CD4-positive, alpha-beta memory T cell (primary cell): ENCODE measurements around the gene NTN1. TPM values are rescaled to one million over a fixed set of nuclear protein-coding genes. Genes with fewer than 3 reads are reported as not detected.
A peak's percentile ranks its signal among the peaks of the same experiment; 100 is the strongest.

Source experiments
- CTCF ChIA-PET: fragments of 350-600 bp; sonication (Branson Sonifier 250); formaldehyde crosslinking; loops from one replicate; lab custom pipeline; 2021; ENCODE audit warnings: inconsistent platforms; ENCODE audit not compliant: partially characterized antibody; lab: Charles Lee
- POLR2A ChIA-PET: fragments of 350-600 bp; sonication (Branson Sonifier 250); formaldehyde crosslinking; loops from one replicate; lab custom pipeline; 2021; ENCODE audit not compliant: partially characterized antibody; lab: Charles Lee
- DNase-seq, 5 donors: peaks; one replicate each; pipeline versions ENCODE4 v3.0.0 to v3.0.0-alpha.2; 2020 to 2022; ENCODE audit warnings: mixed read lengths in 1 of 5
- H3K27ac ChIP-seq: one replicate; pipeline ENCODE4 v1.7.0; 2013; ENCODE audit warnings: low read depth, low read length
- H3K27me3 ChIP-seq: 2 replicates; pipeline ENCODE4 v1.7.0; 2013; ENCODE audit warnings: mild to moderate bottlenecking, low read length, moderate library complexity; ENCODE audit not compliant: insufficient read depth
- H3K36me3 ChIP-seq: 2 replicates; pipeline ENCODE4 v1.7.0; 2013; ENCODE audit warnings: mild to moderate bottlenecking, low read length, moderate library complexity; ENCODE audit not compliant: insufficient read depth
- H3K4me1 ChIP-seq: 2 replicates; pipeline ENCODE4 v1.7.0; 2013; ENCODE audit warnings: mild to moderate bottlenecking, low read length, moderate library complexity; ENCODE audit not compliant: insufficient read depth
- H3K4me3 ChIP-seq, 2 donors: one replicate each; pipeline ENCODE4 v1.7.0; 2013; ENCODE audit warnings: low read length in 2 of 2, mild to moderate bottlenecking in 1 of 2
- H3K9me3 ChIP-seq, 2 donors: one replicate each; pipeline ENCODE4 v1.7.0; 2013; ENCODE audit warnings: low read length in 2 of 2, control low read depth in 1 of 2; ENCODE audit not compliant: control insufficient read depth in 1 of 2
- H3K27ac Mint-ChIP-seq, 7 donors: one replicate each; pipeline ENCODE4 v1.8.0; 2020 to 2021; ENCODE audit warnings: mixed read lengths in 7 of 7, mild to moderate bottlenecking in 6 of 7, inconsistent platforms in 3 of 7, moderate library complexity in 3 of 7
- H3K27me3 Mint-ChIP-seq, 2 donors: one replicate each; pipeline ENCODE4 v1.8.0; 2020 to 2021; ENCODE audit warnings: mixed read lengths in 2 of 2
- H3K36me3 Mint-ChIP-seq, 2 donors: one replicate each; pipeline ENCODE4 v1.8.0; 2020 to 2021; ENCODE audit warnings: mixed read lengths in 2 of 2, inconsistent platforms in 1 of 2, mild to moderate bottlenecking in 1 of 2
- H3K4me1 Mint-ChIP-seq, 4 donors: one replicate each; pipeline ENCODE4 v1.8.0; 2020 to 2021; ENCODE audit warnings: mixed read lengths in 4 of 4, mild to moderate bottlenecking in 1 of 4
- H3K4me3 Mint-ChIP-seq, 8 donors: one replicate each; pipeline ENCODE4 v1.8.0; 2020 to 2021; ENCODE audit warnings: mixed read lengths in 8 of 8, mild to moderate bottlenecking in 7 of 8, moderate library complexity in 6 of 8, inconsistent platforms in 3 of 8
- H3K9me3 Mint-ChIP-seq, 8 donors: one replicate each; pipeline ENCODE4 v1.8.0; 2020 to 2021; ENCODE audit warnings: mixed read lengths in 8 of 8, mild to moderate bottlenecking in 5 of 8, inconsistent platforms in 3 of 8, moderate library complexity in 1 of 8
- intact Hi-C: fragments of 100-400 bp; cut with micrococcal nuclease; formaldehyde crosslinking; loops from one replicate; pipeline ENCODE4 v1.15.1; 2023
- polyA plus RNA-seq, 2 donors: library from polyadenylated mRNA; unstranded; fragments of 300-500 nt; fragmentation: Illumina TruSeq; gene quantifications; one replicate each; pipeline ENCODE4 v1.2.3, GENCODE V29; 2021
- total RNA-seq, 2 experiments: library from RNA; stranded (reverse); gene quantifications; one replicate each; pipeline ENCODE4 v1.2.3, GENCODE V29; 2021

The NTN1 gene
- total and polyA plus RNA-seq, 4 experiments from 2014 or later: 0.02 TPM; not detected in 3

- Mint-ChIP-seq H3K27ac (no peak overlapping the region), H3K36me3 (no peaks in the 10 kb centered on the region), H3K9me3 (peaks cover 0 to 1% (median 0%) of the 10 kb centered on the region in 8 donors), H3K4me1 (peaks cover 0 to 4% (median 0%) of the 10 kb centered on the region in 4 donors), H3K27me3 (peaks cover 0 to 2% of the 10 kb centered on the region in 2 donors), H3K4me3 (no peak overlapping the region)
- DNase-seq: no peak
- no peaks in the 10 kb centered on the region for H3K9me3 ChIP-seq
- H3K36me3 ChIP-seq: no peaks in the 10 kb centered on the region
- POLR2A ChIA-PET: no interaction called here
- CTCF ChIA-PET: no interaction called here
- intact Hi-C loops: no loop called here
- H3K27me3 ChIP-seq: no peaks in the 10 kb centered on the region
- no peak overlapping the region for H3K4me3 ChIP-seq
- no peak overlapping the region for H3K27ac ChIP-seq
- peaks cover 17% of the 10 kb centered on the region for H3K4me1 ChIP-seq
Measured at GRCh38 chr17:9230861-9231260, 209.6 kb downstream of the NTN1 start.

GRCh38 chr17:9231449-9232154 is 210.3 kb downstream of the NTN1 start:
- H3K4me1 Mint-ChIP-seq: peaks cover 0 to under 1% (median 0%) of the 10 kb centered on the region in 4 donors
- H3K4me3 Mint-ChIP-seq: no peak overlapping the region
- no peaks in the 10 kb centered on the region for H3K9me3 ChIP-seq
- H3K36me3 Mint-ChIP-seq: no peaks in the 10 kb centered on the region
- no peaks in the 10 kb centered on the region for H3K27me3 ChIP-seq
- POLR2A ChIA-PET: no interaction called here
- no peak overlapping the region for H3K27ac ChIP-seq
- peaks cover 0 to 2% of the 10 kb centered on the region in 2 donors for H3K27me3 Mint-ChIP-seq
- H3K36me3 ChIP-seq: no peaks in the 10 kb centered on the region
- H3K4me1 ChIP-seq: peaks cover 9% of the 10 kb centered on the region
- no peak overlapping the region for H3K4me3 ChIP-seq
- intact Hi-C loops: no loop called here
- H3K9me3 Mint-ChIP-seq: peaks cover 0 to 1% (median 0%) of the 10 kb centered on the region in 8 donors
- no peak for DNase-seq
- H3K27ac Mint-ChIP-seq: peak overlapping the region in 1 of 7 donors; percentile 10
- CTCF ChIA-PET: no interaction called here

- H3K4me1 Mint-ChIP-seq: no peaks in the 10 kb centered on the region
- H3K4me3 Mint-ChIP-seq: no peak overlapping the region
- Histone ChIP-seq H3K9me3 (no peaks in the 10 kb centered on the region), H3K27ac (no peak overlapping the region), H3K36me3 (no peaks in the 10 kb centered on the region), H3K27me3 (no peaks in the 10 kb centered on the region), H3K4me1 (peaks cover 4% of the 10 kb centered on the region), H3K4me3 (no peak overlapping the region)
- no peak for DNase-seq
- H3K9me3 Mint-ChIP-seq: peaks cover 0 to 1% (median 0%) of the 10 kb centered on the region in 8 donors
- ChIA-PET POLR2A (no interaction called here), CTCF (no interaction called here)
- no peaks in the 10 kb centered on the region for H3K36me3 Mint-ChIP-seq
- H3K27me3 Mint-ChIP-seq: peaks cover 0 to 2% of the 10 kb centered on the region in 2 donors
- intact Hi-C loops: no loop called here
- no peak overlapping the region for H3K27ac Mint-ChIP-seq
Measured at GRCh38 chr17:9232155-9232475, 210.8 kb downstream of the NTN1 start.

GRCh38 chr17:9232591-9233270 is 211.4 kb downstream of the NTN1 start:
- intact Hi-C loops: no loop called here
- no peak overlapping the region for H3K27ac ChIP-seq
- DNase-seq: no peak
- ChIA-PET CTCF (no interaction called here), POLR2A (no interaction called here)
- no peaks in the 10 kb centered on the region for H3K36me3 ChIP-seq
- Mint-ChIP-seq H3K27ac (no peak overlapping the region), H3K9me3 (peaks cover 0 to 1% (median 0%) of the 10 kb centered on the region in 8 donors), H3K4me3 (no peak overlapping the region), H3K36me3 (no peaks in the 10 kb centered on the region), H3K4me1 (no peaks in the 10 kb centered on the region), H3K27me3 (peaks cover 0 to 2% of the 10 kb centered on the region in 2 donors)
- no peak overlapping the region for H3K4me3 ChIP-seq
- H3K9me3 ChIP-seq: no peaks in the 10 kb centered on the region
- H3K4me1 ChIP-seq: no peaks in the 10 kb centered on the region
- no peaks in the 10 kb centered on the region for H3K27me3 ChIP-seq

GRCh38 chr17:9233271-9233599 is 211.9 kb downstream of the NTN1 start:
- H3K27ac ChIP-seq: no peak overlapping the region
- H3K4me3 ChIP-seq: no peak overlapping the region
- no peaks in the 10 kb centered on the region for H3K36me3 Mint-ChIP-seq
- no peak for DNase-seq
- peaks cover 0 to 2% of the 10 kb centered on the region in 2 donors for H3K27me3 Mint-ChIP-seq
- H3K9me3 ChIP-seq: no peaks in the 10 kb centered on the region
- peaks cover 0 to 1% (median 0%) of the 10 kb centered on the region in 8 donors for H3K9me3 Mint-ChIP-seq
- H3K4me1 Mint-ChIP-seq: no peaks in the 10 kb centered on the region
- no peak overlapping the region for H3K4me3 Mint-ChIP-seq
- H3K27me3 ChIP-seq: no peaks in the 10 kb centered on the region
- no peaks in the 10 kb centered on the region for H3K4me1 ChIP-seq
- no peak overlapping the region for H3K27ac Mint-ChIP-seq
- ChIA-PET POLR2A (no interaction called here), CTCF (no interaction called here)
- intact Hi-C loops: no loop called here
- H3K36me3 ChIP-seq: no peaks in the 10 kb centered on the region

- POLR2A ChIA-PET: no interaction called here
- CTCF ChIA-PET: no interaction called here
- Histone ChIP-seq H3K36me3 (no peaks in the 10 kb centered on the region), H3K27ac (no peak overlapping the region), H3K27me3 (no peaks in the 10 kb centered on the region), H3K4me3 (no peak overlapping the region), H3K9me3 (no peaks in the 10 kb centered on the region), H3K4me1 (no peaks in the 10 kb centered on the region)
- Mint-ChIP-seq H3K27ac (no peak overlapping the region), H3K27me3 (peaks cover 0 to 2% of the 10 kb centered on the region in 2 donors), H3K4me1 (peaks cover under 1 to 3% (median 2%) of the 10 kb centered on the region in 4 donors), H3K4me3 (no peak overlapping the region), H3K9me3 (peaks cover 0 to 1% (median 0%) of the 10 kb centered on the region in 8 donors), H3K36me3 (no peaks in the 10 kb centered on the region)
- intact Hi-C loops: no loop called here
- DNase-seq: no peak
Measured at GRCh38 chr17:9233761-9234160, 212.5 kb downstream of the NTN1 start.

GRCh38 chr17:9234389-9234945 is 213.2 kb downstream of the NTN1 start:
- intact Hi-C loops: no loop called here
- Mint-ChIP-seq H3K27me3 (peaks cover 0 to 2% of the 10 kb centered on the region in 2 donors), H3K27ac (no peak overlapping the region), H3K4me1 (peaks cover 1 to 10% (median 9%) of the 10 kb centered on the region in 4 donors), H3K4me3 (no peak overlapping the region), H3K9me3 (peaks cover 0 to 1% (median 0%) of the 10 kb centered on the region in 8 donors), H3K36me3 (no peaks in the 10 kb centered on the region)
- Histone ChIP-seq H3K4me3 (no peak overlapping the region), H3K36me3 (no peaks in the 10 kb centered on the region), H3K27me3 (no peaks in the 10 kb centered on the region), H3K4me1 (peaks cover 7% of the 10 kb centered on the region), H3K9me3 (no peaks in the 10 kb centered on the region), H3K27ac (no peak overlapping the region)
- no peak for DNase-seq
- POLR2A ChIA-PET: no interaction called here
- CTCF ChIA-PET: no interaction called here
